ENCODE results near the gene SCUBE1.
A peak's percentile ranks its signal among the peaks of the same experiment; 100 is the strongest.

Gene SCUBE1

DNA sequence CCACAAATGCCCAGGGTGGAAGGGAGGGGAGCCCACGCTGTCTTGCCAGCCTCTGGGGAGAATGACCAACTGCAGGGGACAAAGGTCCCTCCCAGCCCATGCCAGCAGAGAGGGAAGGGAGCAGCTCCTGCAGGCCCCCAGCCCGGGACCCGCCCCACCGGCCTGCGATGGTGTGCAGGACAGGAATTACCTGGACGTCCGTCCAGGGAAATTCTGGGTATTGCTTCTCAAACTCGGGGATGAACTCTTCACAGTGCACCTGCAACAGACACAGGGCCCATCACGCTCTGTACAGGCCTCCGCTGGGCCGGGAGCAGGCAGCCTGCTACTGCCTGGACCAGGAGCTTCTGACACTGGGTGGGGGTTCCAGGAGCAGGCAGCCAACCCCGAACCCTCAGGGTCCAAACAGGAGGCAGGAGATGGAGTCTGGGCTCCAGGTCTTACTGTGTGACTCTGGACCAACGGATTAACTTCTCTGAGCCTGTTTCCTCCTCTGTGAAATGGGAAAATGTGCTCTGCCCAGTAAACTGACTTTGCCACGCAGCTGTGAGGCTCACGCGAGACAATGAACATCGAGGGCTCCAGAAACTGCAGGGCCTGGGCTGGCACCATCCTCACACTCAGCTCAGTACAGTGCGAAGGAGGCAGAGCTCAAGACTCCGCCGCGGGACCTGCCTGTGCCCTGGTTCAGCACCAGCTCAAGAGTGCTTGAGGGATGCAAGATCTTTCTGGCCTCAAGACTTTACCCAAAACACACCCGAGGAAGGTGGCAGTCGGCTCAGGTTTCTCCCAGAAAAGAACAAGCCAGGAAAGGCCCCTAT lies 173.7 kb downstream of the SCUBE1 start:
- no peak for DNase-seq

DNA sequence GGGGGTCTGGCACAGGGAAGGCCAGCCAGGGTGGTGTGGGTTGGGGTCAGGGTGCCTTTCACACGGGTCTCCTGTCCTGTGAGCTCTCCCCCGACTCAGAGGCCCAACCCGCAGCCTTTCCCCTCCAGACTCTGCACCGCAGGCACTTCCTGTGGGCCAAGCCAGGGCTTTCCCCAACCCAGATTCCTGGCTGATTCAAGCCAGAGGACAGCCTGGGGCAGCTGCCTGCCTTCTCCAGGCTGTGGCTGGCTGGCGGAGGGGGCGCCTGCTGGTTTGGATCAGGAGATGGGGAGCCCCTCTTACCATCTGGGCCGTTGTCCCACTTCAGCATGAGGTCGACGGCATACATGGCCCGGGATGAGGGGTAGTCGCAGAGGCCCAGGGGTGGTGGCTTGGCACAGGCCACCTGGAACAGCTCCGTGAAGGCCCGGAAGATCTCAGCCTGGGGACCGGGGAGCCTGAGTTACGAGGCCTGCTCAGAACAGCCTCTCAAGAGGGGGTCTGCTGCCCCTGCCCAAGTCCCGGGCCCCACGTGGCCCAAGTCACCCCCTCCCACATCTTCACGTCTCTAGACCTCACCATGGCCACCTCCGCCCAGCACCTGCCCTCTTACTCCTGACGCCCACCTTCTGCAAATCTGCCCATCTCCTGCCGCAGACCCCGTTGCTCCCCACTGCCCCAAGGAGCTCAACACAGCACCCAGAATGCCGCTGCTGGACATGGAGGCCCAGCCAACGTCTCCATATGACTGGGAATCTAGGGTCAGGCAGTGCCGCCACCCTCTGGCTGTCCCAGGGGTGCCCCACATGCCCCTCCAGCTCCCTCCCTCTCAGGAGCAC lies 174.5 kb downstream of the SCUBE1 start:
- no peak for DNase-seq

DNA sequence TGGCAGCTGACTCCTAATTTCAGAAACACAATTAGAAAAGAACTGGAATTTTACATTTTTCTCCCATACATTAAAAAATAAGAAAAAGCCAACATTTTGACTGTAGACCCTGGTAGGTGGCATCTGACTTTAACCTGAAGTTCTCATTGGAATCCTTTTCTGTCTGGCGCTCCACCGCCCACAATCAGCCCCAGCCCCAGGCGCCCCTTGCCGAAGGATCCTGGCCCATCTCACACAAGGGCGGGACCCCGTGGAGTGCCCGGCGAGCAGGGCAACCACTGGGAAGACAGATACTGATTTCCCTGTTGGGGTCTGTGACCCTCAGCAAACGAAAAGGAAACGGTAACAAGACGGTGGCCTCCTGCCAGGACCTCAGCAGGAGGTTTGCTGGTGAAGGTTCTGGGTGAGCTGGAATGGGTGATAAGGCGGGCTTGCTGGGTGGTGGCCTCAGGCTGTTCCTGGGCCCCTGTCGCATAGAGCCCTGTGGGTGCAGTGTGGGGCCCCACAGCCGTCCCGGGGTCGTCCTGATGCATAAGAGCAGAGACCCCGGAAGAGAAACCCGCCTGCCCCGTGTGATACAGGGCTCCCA lies 176.1 kb downstream of the SCUBE1 start:
- no peak for DNase-seq

DNA sequence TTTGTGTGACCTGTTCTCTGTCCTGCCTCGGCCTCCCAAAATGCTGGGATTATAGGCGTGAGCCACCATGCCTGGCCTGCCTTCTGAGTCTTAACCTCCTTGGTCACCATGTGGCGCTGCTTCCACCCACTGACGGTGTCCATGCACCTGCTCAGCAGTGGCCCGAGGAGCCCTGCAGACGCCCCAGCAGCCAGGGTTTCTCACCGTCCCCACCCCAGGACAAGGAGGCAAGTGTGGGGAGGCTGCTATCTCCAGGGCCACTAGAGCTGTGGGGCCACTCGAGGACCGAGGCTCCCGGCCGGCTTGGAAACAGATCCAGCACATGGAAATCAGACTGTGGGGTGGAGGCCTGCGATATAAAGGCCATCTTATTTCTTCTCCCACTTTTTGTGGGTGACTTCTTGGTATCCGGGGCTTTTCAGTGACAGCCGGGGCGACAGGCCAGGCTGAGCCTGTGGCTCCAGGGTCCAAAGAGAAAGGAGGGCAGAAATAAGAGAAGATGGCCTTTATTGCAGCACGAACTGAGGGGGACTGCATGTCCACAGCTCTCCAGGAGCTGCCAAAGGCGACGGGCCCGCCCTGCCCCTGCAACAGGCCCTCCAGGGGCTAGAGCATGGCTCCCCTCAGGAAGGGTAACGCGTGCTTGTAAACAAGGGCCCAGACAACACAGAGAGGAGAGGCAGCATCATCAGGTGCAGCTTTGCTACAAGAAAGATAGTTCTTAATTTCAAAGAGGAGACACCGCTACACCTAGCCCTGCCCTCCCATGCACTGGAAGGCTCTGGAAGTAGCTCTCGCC lies 176.8 kb downstream of the SCUBE1 start:
- DNase-seq, result no peak

DNA sequence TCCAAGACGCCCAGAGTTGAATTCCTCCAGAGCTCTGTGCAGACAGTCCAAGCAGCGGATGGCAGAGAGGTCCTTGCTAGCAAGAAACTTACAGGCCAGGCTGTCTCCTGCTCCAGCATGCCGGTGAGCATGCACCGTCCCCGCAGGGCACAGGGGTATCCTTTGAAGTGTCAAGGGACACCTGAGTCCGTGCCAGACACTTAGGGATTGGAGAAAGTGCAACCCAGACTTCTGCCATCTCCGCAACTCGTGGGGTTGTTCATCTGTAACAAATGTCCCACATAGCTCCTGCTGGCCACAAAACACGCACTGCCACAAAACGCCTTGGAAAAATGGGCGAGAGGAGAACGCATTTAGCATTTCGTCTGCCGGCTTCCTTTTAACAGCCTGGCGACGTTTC lies 178.5 kb downstream of the SCUBE1 start:
- DNase-seq, result no peak

DNA sequence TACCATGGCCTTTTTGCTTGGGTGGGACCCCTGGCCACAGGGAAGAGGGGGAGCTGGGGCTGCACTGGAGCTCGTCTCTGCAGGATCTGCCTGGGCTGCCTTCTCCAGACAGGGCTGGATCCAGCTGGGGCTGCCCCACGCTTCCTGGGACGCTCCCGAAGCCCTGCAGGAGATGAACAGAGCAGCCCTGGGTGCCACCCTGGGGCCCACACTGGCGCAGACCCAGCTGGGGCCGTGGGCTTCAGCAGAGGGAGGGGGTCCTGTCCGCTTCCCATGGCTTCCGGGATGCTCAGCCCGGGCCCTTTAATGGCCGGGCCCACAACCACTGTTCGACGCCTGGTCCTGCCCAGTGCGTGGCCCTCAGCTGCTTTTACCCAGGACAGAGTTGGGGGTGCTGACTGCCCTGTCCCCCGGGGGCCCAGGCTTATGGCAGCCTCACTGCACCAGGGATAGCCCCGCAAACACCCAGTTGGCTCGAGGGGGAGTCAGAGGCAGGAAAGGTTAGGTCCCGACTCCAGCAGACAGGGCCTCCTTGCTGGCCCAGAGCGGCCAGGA lies 179.9 kb downstream of the SCUBE1 start:
- DNase-seq, result no peak

DNA sequence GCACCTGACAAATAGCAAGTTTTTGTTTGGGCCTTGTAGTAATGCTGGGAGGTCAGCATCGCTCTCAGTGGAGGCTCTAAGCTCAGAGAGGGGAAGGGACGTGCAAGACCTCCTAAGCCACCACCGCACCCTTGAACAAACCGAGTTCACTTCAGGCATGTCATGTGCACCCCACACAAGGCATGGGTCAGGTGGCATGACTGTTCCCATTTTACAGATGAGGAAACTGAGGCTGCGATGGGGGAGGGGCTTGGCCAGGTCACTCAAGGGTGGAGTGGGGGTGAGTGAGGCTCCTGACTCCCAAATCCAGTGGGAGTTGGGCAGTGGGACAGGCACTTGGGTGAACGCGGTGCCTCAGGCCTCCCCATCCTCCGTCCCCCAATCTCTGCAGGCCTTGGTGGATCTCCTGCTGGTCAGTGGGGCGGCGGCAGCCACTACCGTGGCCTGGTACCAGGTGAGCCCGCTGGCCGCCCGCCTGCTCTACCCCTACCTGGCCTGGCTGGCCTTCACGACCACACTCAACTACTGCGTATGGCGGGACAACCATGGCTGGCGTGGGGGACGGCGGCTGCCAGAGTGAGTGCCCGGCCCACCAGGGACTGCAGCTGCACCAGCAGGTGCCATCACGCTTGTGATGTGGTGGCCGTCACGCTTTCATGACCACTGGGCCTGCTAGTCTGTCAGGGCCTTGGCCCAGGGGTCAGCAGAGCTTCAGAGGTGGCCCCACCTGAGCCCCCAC lies 180.6 kb downstream of the SCUBE1 start:
- no peak for DNase-seq

DNA sequence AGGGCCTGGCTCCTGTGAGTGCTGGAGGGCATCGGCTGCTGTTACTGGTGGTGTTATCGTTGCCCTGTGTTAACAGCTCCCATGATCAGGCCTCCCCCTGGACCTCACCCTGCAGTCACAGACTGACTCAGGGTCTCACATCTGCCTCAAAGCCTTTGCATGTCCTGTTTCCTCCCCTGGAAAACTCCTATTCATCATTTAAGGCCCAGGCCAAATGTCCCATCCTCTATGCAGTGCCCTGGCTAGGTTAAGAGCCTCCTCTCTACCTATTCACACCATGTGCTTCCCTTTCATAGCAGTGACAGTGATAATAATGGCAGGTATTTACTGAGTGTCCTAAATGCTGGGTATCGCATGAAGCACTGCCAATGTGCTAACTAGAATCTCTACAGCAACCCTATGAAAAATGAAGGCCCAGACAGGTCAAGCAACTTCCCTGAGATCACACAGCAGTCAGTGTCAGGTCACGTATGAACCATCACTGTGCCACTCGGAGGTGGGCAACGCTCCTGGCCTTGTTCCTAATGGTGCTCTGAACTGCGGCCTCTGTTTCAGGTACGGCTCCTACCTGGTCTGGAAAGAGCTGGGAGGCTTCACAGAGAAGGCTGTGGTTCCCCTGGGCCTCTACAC lies 182.6 kb downstream of the SCUBE1 start:
- DNase-seq, result no peak

DNA sequence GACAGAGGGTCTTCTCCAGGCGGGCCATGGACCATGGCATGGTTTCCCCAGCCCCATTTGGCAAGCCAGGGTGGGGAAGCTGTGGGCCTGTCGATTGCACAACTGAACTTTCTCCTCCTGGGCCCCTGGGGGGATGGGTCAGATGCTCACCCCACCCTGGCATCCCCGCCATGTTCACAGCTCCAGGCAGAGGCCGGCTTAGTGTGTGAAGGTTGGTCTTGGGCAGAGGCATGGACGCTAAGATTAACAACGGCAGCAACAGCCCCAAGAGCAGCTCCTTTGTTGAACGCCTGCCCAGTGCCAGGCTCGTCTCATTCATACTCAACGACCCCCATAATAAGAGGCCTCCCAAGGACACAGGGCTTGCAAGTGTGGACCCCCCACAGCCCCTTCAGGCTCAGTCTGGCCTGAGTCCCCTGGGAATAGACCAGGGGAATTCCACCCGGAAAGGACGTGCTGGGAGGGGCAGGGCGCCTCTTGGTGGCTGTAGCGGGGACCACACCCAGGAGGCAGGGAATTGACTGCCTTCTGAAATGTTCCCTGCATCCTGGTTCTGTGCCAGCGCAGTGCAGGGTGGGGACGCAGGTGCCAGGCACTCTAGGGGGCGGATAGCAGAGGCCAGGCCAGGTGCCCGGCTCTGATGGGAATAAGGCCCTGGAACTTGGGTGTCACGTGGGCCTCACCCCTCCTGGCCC lies 183.5 kb downstream of the SCUBE1 start:
- DNase-seq, result no peak

DNA sequence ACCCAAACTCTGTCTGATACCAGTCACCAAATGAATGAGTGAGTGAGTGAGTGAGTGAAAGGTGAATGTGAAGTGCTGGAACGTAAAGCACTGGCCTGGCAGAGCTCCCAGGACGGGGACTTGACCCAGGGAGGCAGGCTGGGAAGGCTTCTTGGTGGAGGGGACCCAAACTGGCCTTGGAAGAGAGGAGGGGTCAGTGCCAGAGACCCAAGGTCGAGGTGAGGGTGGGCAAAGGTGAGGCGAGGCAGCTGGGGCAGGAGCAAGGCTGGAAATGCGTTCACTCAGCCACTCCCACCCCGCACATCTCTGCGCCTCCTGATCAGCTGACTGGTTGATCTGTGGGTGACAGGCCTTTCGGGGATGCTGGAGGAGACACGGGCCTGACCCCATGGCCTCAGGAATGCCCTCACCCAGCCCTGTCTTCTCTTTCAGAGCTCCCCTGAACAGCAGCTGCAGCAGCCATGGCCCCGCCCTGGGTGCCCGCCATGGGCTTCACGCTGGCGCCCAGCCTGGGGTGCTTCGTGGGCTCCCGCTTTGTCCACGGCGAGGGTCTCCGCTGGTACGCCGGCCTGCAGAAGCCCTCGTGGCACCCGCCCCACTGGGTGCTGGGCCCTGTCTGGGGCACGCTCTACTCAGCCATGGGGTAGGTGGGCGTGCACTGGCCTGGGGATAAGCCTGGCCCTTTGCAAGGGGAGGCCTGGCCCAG lies 184.2 kb downstream of the SCUBE1 start:
- no peak for DNase-seq

DNA sequence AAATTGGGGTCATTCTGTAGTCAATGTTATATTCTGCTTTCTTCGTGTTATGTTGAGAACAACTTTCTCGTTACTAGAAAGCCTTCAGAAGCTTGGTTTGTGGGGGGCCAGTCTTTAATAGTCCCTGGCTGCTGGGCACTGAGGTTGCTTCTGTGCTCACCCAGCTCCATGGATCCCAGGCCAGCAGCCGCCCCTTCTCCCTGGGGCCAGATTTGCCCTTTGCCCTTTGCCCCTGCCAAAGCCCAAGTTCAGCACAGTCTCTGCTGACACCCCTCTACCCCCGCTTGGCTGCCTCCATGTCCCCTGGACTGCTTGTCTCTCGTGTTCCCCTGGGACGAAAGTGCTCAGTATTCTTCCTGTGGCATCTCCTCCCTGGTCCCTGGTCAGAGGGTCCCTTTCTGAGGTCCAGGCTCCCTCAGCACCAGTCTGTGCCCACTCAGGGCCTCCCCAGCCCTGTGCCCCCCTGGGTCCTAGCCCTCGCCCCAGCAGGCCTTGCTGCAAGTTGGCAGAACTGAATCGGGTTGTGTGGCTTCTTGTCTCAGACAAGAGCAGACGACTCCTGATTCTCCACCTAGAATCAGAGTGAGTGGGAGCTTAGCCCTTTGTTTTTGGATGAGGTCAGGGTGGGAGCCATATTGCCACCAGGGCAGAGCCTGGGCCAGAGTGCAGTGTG lies 185.2 kb downstream of the SCUBE1 start:
- DNase-seq, result no peak

DNA sequence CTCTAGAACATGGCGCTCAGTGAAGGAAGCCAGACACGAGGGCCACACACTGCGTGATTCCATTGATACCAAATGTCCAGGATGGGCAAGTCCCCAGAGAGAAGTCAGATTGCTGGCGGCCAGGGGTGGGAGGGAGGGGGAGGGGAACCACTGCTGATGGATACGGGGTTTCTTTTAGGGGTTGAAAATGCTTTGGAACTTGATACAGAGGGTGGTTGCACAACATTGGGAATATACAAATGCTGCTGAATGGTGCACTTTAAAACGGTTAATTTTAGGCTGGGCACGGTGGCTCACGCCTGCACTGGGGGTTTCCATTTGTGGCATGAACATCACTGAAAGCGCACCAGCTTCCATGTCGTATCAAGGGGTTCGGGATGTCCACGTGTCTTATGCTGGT lies 186.8 kb downstream of the SCUBE1 start:
- DNase-seq, result no peak

DNA sequence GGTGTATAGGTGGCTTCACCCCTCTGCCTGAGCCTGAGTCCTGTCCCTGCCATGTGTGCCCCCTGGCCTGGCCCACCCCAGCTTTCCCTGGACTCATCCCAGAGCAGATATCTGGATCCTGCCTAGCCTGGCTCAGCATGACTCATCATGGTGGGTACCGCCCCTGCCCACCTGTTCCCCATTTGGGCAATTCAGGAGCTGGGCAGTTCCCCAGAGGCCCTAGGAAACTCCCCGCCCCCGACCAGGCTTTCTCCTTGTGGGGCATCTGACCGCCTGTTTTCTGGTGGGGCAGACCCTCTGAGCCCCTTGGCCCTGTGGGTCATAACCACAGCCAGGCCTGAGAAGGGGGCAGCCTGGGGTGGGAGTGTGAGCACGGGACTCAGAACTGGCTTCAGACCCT lies 187.4 kb downstream of the SCUBE1 start:
- DNase-seq, result no peak

DNA sequence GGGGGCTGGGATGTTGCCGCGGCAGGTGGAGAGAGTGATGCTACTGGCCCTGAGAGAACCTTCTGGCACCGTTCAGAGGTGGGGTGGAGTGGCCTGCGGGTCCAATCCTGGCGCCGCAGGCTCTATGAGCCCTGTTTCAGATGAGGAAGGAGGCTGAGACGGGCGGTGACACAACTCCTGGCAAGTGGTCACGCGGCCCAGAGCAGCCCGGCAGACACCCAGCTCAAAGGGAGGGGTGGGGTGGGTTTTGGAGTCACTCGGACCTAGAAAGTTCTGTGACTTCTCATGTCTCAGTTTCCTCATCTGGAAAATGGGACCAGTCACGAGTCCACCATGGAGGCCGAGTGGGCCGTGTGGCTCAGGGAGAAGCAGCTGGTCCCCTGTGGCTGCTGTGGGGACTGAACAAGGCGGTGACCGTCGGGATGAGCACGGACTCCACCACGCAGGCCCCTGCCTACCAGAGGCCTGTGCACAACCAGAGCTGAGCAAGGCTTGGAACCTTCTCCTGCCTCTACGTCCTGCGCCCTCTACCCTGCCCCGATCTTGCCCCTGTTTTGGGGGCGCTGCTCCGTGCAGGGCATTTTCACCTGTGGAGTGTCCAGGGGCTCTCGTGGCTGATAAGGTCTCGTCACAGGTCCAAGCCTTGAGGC lies 188.2 kb downstream of the SCUBE1 start:
- no peak for DNase-seq

DNA sequence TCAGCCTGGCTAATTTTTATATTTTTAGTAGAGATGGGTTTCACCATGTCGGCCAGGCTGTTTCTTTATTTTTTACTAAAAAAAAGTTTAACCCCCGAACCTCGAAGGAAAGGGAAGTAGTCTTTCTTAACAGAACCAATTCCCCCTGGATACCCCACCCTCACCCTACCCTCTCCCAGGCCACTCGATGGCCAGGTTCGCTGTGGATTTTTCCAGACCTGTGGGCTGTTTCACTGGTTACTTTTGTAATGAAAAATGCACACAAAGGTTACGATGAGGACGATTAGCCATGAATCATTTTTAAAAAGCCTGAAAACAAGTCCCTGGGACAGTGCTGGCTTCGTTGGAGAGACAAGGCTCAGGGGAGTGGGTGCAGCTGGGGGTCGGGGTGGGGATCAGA lies 189.3 kb downstream of the SCUBE1 start:
- DNase-seq, result no peak

DNA sequence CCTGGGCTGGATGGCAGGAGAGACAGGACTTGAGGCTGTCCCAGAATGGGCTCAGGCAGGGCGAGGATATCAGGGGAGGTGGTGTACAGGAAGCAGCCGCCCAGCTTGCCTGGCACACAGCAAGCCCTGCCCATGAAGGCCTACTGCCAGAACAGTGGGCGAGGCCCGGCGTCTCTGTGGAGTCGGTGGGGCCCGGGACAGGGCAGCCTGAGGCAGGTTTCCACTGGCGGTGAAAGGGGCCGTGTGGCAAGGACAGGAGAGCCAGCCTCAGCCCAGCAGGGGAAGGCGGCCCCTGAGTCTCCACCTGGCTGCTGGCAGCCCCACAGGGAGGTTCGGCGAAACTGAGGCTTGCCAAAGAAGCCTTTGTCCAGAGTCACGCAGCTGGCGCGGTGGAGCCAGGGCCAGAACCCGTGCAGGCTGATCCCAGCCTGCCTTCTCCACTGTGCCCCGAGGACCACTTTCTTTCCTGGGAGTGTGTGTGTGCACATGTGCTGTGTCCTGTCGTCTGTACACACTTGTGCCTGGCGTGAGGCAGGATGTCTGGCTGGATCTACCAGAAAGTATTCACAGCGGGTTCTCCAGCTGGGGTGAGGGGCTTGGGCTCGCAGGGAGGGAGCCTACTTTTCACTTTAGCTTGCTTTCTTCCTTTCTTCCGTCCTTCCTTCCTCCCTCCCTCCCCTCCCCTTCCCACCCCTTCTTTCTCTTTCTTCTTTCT lies 190.7 kb downstream of the SCUBE1 start:
- DNase-seq, result peak; percentile 73

DNA sequence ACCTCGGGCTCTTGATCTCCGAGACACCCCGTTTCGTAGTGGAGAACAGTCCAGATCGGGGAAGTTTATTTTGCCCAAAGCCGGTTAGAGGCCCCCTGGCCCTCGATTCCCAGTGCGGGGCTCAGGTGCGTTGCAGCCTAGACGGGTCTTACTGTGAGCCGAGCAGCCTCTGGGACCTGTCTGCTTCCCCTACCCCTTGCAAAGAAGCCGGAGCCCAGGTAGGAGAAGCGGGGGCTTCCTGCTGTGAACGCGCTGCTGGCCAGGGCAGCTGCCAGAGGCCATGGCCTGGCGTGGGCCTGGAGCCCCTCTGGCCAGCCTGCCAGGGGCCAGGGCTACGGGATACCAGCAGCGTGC lies 191.2 kb downstream of the SCUBE1 start:
- peak; percentile 7 for DNase-seq

DNA sequence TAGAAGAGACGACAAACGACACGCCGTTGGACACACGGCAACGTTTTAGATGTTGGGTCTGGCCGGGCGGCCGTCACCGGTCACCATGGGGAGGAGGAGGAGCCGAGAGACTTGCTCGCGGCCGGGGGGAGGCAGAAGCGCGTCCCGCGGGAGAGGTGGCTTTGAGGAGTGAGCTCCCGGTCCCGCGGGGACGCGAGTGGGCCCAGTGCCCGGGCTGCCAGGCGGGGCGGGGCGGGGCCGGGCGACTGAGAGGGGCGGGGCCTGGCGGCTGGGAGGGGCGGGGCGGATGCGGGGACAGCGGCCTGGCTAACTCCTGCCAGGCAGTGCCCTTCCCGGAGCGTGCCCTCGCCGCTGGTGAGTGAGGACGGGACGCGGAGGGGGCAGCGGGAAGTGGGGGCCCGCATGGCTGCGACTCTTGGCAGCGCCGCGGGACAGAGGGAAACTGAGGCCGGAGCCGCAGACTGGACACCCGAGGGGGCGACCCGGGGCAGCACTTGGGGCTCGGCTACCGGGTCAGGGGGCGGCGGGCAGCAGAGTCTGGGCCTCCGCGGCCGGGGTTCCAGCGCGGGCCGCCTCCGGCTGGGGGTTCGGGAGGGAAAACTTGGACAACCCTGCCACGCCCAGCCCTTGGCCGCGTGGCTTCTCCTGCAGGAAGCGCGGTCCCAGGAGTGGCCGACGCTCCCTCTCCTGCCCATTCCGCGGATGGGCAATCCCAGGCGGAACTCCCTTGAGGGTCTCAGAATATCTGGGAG lies 191.7 kb downstream of the SCUBE1 start, which contains the start of gene TSPO:
Gene TSPO (plus strand): TSS at position 309 of the 752 bp plus-strand sequence. CDS start 7,680 bp downstream, outside the sequence.
- peak; percentile 64 for DNase-seq
